ENCODE measurements around the gene N4BP3.

N4BP3 gene

DNA sequence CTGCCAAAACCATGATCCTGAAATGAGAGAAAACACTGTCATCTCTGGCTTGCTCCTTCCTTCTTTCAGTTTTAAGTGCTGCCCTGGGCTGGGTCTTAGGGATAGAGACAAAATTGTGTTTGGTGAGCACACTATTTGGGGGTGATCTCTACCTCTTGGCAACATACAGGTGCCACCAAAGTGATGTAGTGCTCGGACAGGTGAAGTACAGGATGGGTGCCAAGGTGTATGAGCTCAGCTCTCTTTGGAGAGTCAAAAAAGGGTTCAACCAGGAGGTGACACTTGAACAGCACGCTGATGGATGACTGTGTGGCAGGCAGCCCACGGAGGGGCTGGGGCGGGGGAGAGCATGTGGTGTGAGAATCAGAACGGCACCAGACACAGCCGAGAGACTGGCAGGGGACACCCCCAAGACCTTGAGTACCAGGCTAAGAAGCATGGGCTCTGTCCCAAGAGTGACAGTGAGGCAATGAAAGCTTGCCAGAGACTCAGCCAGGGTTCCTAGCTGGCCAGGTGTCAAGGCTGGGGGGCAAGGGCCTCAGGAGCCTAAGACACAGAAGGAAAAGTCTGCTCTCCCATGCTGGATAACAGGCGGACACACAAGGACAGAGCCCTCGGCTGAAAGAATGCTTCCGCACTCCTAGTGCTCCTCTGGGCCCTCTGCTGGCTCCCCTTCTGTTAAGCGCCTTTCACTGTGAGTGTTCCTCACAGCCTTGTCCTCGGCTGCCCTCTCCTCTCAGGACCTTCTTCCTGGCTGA, 37.8 kb downstream of the N4BP3 start:
- no peak for DNase-seq (ENCODE audit: low spot score)

- DNase-seq (ENCODE audit: low spot score) = no peak
Observed at GRCh38 chr5:178152491-178153444, 39.4 kb downstream of the N4BP3 start.

DNA sequence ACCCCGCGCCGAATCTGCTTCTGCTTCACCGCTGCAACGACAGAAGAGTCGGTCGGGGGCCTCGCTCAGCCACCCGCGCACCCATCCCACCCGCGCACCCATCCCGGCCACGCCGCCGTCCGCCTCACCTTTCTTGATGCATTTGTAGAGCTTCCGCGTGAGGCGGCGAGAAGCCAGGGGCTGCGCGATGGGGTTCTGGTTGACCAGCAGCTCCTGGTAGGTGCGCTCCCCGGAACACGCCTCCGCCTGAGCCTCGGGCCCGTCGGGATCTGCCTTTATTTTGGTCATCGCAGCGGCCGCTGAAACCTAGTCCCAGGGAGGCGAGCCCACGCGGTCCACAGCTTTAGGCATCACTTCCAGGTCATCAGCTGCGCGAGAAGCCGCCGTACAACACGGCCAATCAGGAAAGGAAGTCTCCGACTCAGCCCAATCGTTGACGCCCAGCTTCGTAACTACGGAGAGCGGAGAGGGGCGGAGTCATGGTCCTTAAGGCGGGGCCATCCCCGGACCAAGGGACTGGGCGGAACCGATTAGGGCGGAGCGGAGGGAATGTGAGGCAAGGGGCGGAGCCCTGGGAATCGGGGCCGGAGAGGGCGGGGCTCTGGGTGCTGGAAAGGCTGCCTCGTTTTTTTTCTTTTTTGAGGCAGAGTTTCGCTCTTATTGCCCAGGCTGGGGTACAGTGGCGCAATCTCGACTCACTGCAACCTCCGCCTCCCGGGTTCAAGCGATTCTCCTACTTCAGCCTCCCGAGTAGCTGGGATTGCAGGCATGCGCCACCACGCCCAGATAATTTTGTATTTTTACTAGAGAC, 40.4 kb downstream of the N4BP3 start, which contains the start of gene NHP2:
Gene NHP2, minus strand, starts transcription at position 356 of the 811 bp plus-strand sequence. Its CDS starts 68 bp downstream, at position 288.
- peak; percentile 98 for DNase-seq (ENCODE audit: low spot score)

GRCh38 chr5:178155065-178155464, 41.7 kb downstream of the N4BP3 start:
- DNase-seq (ENCODE audit: low spot score) = no peak

GRCh38 chr5:178160176-178160575, 46.8 kb downstream of the N4BP3 start:
- no peak for DNase-seq (ENCODE audit: low spot score)

- DNase-seq (ENCODE audit: low spot score) = no peak
Observed at GRCh38 chr5:178162481-178162880, 49.1 kb downstream of the N4BP3 start.

GRCh38 chr5:178163772-178164735, 50.7 kb downstream of the N4BP3 start:
- DNase-seq (ENCODE audit: low spot score) = peak; percentile 92

GRCh38 chr5:178165581-178165980, 52.2 kb downstream of the N4BP3 start:
- DNase-seq (ENCODE audit: low spot score) = no peak

DNA sequence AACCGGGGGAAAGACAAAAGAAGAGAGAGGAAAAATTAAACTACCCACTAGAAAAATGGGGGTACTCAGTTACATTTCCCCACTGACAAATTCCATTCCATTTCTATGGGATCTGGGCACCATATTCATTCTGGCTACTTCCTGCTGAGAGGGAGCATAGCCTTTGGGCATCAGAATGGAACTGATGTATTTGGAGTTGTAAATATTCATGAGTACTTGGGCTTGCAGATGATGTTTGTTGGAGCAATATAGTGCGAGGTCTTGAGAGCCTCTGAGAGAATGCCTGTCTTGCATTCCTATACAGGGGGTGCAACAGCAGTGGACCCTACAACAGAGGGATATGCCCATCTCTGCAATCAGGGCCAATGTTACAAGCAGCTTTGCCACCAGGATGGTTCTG, 57.1 kb downstream of the N4BP3 start:
- no peak for DNase-seq (ENCODE audit: low spot score)

DNA sequence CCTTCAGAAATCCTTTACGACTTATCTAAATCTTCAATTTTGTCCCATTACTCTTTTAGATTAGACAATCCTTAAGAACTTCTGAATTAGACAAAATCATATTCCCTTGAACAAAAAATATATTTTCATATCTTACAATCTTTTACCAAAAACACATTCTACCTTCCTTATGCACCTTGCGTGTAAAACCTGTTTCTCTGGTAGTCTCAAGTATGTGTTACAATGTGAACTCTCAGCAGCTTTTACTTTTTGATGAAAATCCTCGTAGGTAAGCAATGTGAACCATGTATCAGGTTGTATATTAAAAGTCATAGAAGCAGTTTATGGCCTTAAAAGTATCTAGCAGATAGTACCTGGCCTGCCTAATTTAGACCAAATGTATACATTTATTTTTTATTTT, 61.1 kb downstream of the N4BP3 start:
- DNase-seq (ENCODE audit: low spot score) = no peak
